ENCODE measurements around the gene ATP13A1.

The ATP13A1 gene

DNA sequence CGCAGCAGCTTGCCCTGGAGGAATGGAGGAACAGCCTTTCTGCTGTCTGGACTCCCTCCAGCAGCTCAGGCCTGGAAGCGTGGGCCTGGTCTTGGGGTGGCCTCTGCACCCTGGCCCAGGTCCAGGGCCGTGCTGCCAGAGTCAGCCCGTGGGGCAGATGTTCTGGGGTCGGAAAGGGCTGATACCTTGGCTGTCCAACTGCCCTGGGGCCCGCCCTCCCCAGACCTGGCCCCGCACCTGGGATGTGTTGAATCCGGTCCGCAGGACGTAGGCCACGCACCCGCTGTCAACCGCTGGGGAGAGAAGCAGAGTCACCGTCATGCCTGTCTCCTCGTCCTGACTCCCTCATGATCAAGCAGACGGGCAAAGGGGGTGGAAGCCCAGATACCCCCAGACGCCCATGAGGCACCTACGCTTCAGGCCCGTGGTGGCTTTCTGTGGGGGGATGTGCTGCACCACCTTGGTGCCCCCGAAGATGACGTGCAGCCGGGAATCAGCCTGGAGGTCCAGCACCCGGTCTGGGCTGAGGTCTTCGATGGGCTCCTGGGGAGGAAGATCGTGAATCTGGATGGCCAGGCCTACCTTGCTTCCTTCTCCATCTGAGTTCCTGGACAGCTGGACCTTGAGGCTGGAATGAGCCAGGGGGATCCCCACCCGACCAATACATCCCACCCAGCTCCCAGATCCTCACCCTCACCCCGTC lies 7.7 kb downstream of the ATP13A1 start:
- Histone ChIP-seq H3K9me2 (ENCODE audit: low read depth, low read length) (no peaks in the 10 kb centered on the region), H2AFZ (ENCODE audit: low read length) (no peak overlapping the region), H3F3A (ENCODE audit: insufficient read depth, low read length) (no peaks in the 10 kb centered on the region), H3K4me1 (ENCODE audit: insufficient read depth, low read length, severe bottlenecking) (peaks cover under 1% of the 10 kb centered on the region), H3K9ac (ENCODE audit: low read length) (no peak overlapping the region), H3K9me3 (ENCODE audit: low read length) (no peaks in the 10 kb centered on the region), H4K20me1 (ENCODE audit: insufficient read depth, low read length) (no peaks in the 10 kb centered on the region), H3K27me3 (ENCODE audit: insufficient read depth, low read length) (no peaks in the 10 kb centered on the region), H3K4me3 (ENCODE audit: low read depth, low read length, poor library complexity, severe bottlenecking) (no peak overlapping the region), H3K79me2 (ENCODE audit: insufficient read depth, low read length) (peaks cover 5% of the 10 kb centered on the region), H3K4me2 (ENCODE audit: low read length) (no peak overlapping the region), H3K27ac (ENCODE audit: low read depth, low read length, poor library complexity, severe bottlenecking) (no peak overlapping the region), H3K36me3 (ENCODE audit: insufficient read depth, low read length) (peaks cover 95% of the 10 kb centered on the region)
- TF ChIP-seq CTCF (IDR thresholded peaks at IDR 0.05; ENCODE audit: low read length) (no peak), EZH2 (IDR thresholded peaks at IDR 0.05; ENCODE audit: borderline replicate concordance, low read length) (no peak)

DNA sequence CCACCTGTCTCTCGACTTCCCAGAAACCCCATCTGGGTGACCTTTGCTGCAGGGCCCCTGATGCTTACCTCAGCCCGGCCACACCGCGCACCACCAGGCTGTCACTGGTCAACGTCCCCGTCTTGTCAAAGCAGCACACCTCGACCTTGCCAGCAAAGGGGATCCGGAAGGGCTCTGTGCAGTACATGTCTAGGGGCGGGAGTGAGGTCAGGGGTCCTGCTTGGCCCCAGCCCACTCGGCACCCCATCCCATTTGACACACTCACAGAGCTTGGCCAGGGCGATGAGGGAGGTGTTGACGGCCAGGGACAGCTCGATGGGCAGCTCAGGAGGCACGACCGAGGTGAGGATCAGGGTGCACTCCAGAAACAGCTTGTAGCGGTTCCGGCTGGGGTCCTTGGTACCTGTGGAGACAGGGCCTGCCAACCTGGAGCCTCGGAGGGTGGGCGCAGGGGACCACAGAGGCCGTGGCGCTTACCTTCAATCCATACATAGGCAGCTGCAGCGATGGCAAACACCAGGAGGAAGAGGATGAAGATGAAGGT lies 8.4 kb downstream of the ATP13A1 start:
- Histone ChIP-seq H3K4me1 (ENCODE audit: insufficient read depth, low read length, severe bottlenecking) (no peaks in the 10 kb centered on the region), H4K20me1 (ENCODE audit: insufficient read depth, low read length) (no peaks in the 10 kb centered on the region), H3K4me3 (ENCODE audit: low read depth, low read length, poor library complexity, severe bottlenecking) (no peak overlapping the region), H3F3A (ENCODE audit: insufficient read depth, low read length) (no peaks in the 10 kb centered on the region), H3K4me2 (ENCODE audit: low read length) (no peak overlapping the region), H3K9me2 (ENCODE audit: low read depth, low read length) (no peaks in the 10 kb centered on the region), H3K79me2 (ENCODE audit: insufficient read depth, low read length) (peaks cover 5% of the 10 kb centered on the region), H3K27me3 (ENCODE audit: insufficient read depth, low read length) (no peaks in the 10 kb centered on the region), H3K27ac (ENCODE audit: low read depth, low read length, poor library complexity, severe bottlenecking) (no peak overlapping the region), H3K36me3 (ENCODE audit: insufficient read depth, low read length) (peaks cover 98% of the 10 kb centered on the region), H3K9ac (ENCODE audit: low read length) (no peak overlapping the region), H3K9me3 (ENCODE audit: low read length) (no peaks in the 10 kb centered on the region), H2AFZ (ENCODE audit: low read length) (no peak overlapping the region)
- no peak for TF ChIP-seq CTCF (IDR thresholded peaks at IDR 0.05; ENCODE audit: low read length)
- TF ChIP-seq EZH2 (IDR thresholded peaks at IDR 0.05; ENCODE audit: borderline replicate concordance, low read length), result no peak

DNA sequence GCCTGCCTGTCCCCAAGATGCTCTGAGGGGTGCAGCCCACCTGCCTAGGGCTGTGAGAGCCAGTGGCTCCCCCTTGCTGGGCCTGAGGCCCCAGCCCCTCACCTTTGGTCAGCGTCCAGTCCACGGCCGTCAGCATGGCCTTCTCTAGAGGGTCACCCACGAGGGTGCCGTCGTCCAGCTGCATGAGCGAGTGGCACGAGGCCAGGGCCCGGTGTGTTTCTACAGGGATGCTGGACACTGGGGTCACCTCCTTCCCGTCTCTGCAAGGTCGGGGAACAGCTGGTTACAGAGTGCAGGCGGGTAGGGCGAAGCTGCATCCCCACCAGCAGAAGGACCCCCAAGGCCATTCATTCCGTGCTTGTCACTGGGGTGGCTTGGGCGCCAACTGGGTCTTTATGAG lies 9.0 kb downstream of the ATP13A1 start:
- H3K4me1 ChIP-seq (ENCODE audit: insufficient read depth, low read length, severe bottlenecking), result no peaks in the 10 kb centered on the region
- no peak overlapping the region for H3K4me3 ChIP-seq (ENCODE audit: low read depth, low read length, poor library complexity, severe bottlenecking)
- no peaks in the 10 kb centered on the region for H4K20me1 ChIP-seq (ENCODE audit: insufficient read depth, low read length)
- no peaks in the 10 kb centered on the region for H3F3A ChIP-seq (ENCODE audit: insufficient read depth, low read length)
- no peaks in the 10 kb centered on the region for H3K79me2 ChIP-seq (ENCODE audit: insufficient read depth, low read length)
- H3K4me2 ChIP-seq (ENCODE audit: low read length), result no peak overlapping the region
- peaks cover 98% of the 10 kb centered on the region for H3K36me3 ChIP-seq (ENCODE audit: insufficient read depth, low read length)
- TF ChIP-seq EZH2 (IDR thresholded peaks at IDR 0.05; ENCODE audit: borderline replicate concordance, low read length) (no peak), CTCF (IDR thresholded peaks at IDR 0.05; ENCODE audit: low read length) (no peak)
- no peak overlapping the region for H3K9ac ChIP-seq (ENCODE audit: low read length)
- no peak overlapping the region for H2AFZ ChIP-seq (ENCODE audit: low read length)
- H3K27me3 ChIP-seq (ENCODE audit: insufficient read depth, low read length), result no peaks in the 10 kb centered on the region
- H3K9me2 ChIP-seq (ENCODE audit: low read depth, low read length), result no peaks in the 10 kb centered on the region
- no peak overlapping the region for H3K27ac ChIP-seq (ENCODE audit: low read depth, low read length, poor library complexity, severe bottlenecking)
- H3K9me3 ChIP-seq (ENCODE audit: low read length), result no peaks in the 10 kb centered on the region

All from OCI-LY1 (cell line).